ENCODE data around the gene DLG2.

Gene DLG2

GRCh38 chr11:84720706-84721402 lies 906.3 kb downstream of the DLG2 start:
- DNase-seq (ENCODE audit: low read depth, low spot score), result no peak
- Histone ChIP-seq H3K27ac (ENCODE audit: low read length) (no peak overlapping the region), H3K4me1 (ENCODE audit: control insufficient read depth, insufficient read depth, low read length) (no peaks in the 10 kb centered on the region)

GRCh38 chr11:84719935-84720577 lies 907.1 kb downstream of the DLG2 start:
- no peak overlapping the region for H3K27ac ChIP-seq (ENCODE audit: low read length)
- no peaks in the 10 kb centered on the region for H3K36me3 ChIP-seq (ENCODE audit: control insufficient read depth, insufficient read depth, low read length)
- peak overlapping the region; percentile 79; the same call in 1 of the 2 replicates for H3K4me3 ChIP-seq (ENCODE audit: low read length)
- H3K9me3 ChIP-seq (ENCODE audit: control insufficient read depth, insufficient read depth, low read length), result no peaks in the 10 kb centered on the region
- no peaks in the 10 kb centered on the region for H3K4me1 ChIP-seq (ENCODE audit: control insufficient read depth, insufficient read depth, low read length)
- WGBS (ENCODE audit: insufficient coverage, insufficient read length), result no CpG with 5 or more reads among the region's 26 CpGs
- no peak for DNase-seq (ENCODE audit: low read depth, low spot score)
- peaks cover 1% of the 10 kb centered on the region; the same call in 1 of the 2 replicates for H3K27me3 ChIP-seq (ENCODE audit: control insufficient read depth, insufficient read depth, low read length)

More at GRCh38 chr11:84720706-84721402, 906.3 kb downstream of the DLG2 start:
- WGBS (ENCODE audit: insufficient coverage, insufficient read length), result no CpG with 5 or more reads among the region's 29 CpGs
- H3K27me3 ChIP-seq (ENCODE audit: control insufficient read depth, insufficient read depth, low read length), result peaks cover 1% of the 10 kb centered on the region; the same call in 1 of the 2 replicates
- H3K9me3 ChIP-seq (ENCODE audit: control insufficient read depth, insufficient read depth, low read length), result no peaks in the 10 kb centered on the region
- H3K36me3 ChIP-seq (ENCODE audit: control insufficient read depth, insufficient read depth, low read length), result no peaks in the 10 kb centered on the region
- H3K4me3 ChIP-seq (ENCODE audit: low read length), result peak overlapping the region; percentile 79; the same call in 1 of the 2 replicates

- no peak overlapping the region for H3K27ac ChIP-seq (ENCODE audit: low read length)
- peak; percentile 77 for DNase-seq (ENCODE audit: low read depth, low spot score)
- no peaks in the 10 kb centered on the region for H3K9me3 ChIP-seq (ENCODE audit: control insufficient read depth, insufficient read depth, low read length)
- H3K4me3 ChIP-seq (ENCODE audit: low read length), result no peak overlapping the region
- no peaks in the 10 kb centered on the region for H3K4me1 ChIP-seq (ENCODE audit: control insufficient read depth, insufficient read depth, low read length)
- no peaks in the 10 kb centered on the region for H3K36me3 ChIP-seq (ENCODE audit: control insufficient read depth, insufficient read depth, low read length)
- no CpG with 5 or more reads among the region's 1 CpG for WGBS (ENCODE audit: insufficient coverage, insufficient read length)
- H3K27me3 ChIP-seq (ENCODE audit: control insufficient read depth, insufficient read depth, low read length), result peaks cover 1% of the 10 kb centered on the region; the same call in 1 of the 2 replicates
Measured at GRCh38 chr11:84714316-84714780, 912.8 kb downstream of the DLG2 start.

GRCh38 chr11:84691830-84692229 lies 935.3 kb downstream of the DLG2 start:
- Histone ChIP-seq H3K36me3 (ENCODE audit: control insufficient read depth, insufficient read depth, low read length) (no peaks in the 10 kb centered on the region), H3K4me1 (ENCODE audit: control insufficient read depth, insufficient read depth, low read length) (peaks cover 1% of the 10 kb centered on the region; the same call in 1 of the 2 replicates), H3K4me3 (ENCODE audit: low read length) (no peak overlapping the region), H3K27me3 (ENCODE audit: control insufficient read depth, insufficient read depth, low read length) (no peaks in the 10 kb centered on the region), H3K9me3 (ENCODE audit: control insufficient read depth, insufficient read depth, low read length) (no peaks in the 10 kb centered on the region), H3K27ac (ENCODE audit: low read length) (no peak overlapping the region)
- WGBS (ENCODE audit: insufficient coverage, insufficient read length), result no CpG with 5 or more reads among the region's 4 CpGs
- no peak for DNase-seq (ENCODE audit: low read depth, low spot score)

GRCh38 chr11:84687433-84687832 lies 939.7 kb downstream of the DLG2 start:
- no peak for DNase-seq (ENCODE audit: low read depth, low spot score)
- no peaks in the 10 kb centered on the region for H3K9me3 ChIP-seq (ENCODE audit: control insufficient read depth, insufficient read depth, low read length)
- H3K27me3 ChIP-seq (ENCODE audit: control insufficient read depth, insufficient read depth, low read length), result no peaks in the 10 kb centered on the region
- H3K27ac ChIP-seq (ENCODE audit: low read length), result no peak overlapping the region
- no peak overlapping the region for H3K4me3 ChIP-seq (ENCODE audit: low read length)
- H3K36me3 ChIP-seq (ENCODE audit: control insufficient read depth, insufficient read depth, low read length), result no peaks in the 10 kb centered on the region
- H3K4me1 ChIP-seq (ENCODE audit: control insufficient read depth, insufficient read depth, low read length), result peaks cover 1% of the 10 kb centered on the region; the same call in 1 of the 2 replicates

GRCh38 chr11:84686716-84687115 lies 940.4 kb downstream of the DLG2 start:
- no CpG with 5 or more reads among the region's 1 CpG for WGBS (ENCODE audit: insufficient coverage, insufficient read length)
- no peak for DNase-seq (ENCODE audit: low read depth, low spot score)
- no peaks in the 10 kb centered on the region for H3K27me3 ChIP-seq (ENCODE audit: control insufficient read depth, insufficient read depth, low read length)
- no peak overlapping the region for H3K4me3 ChIP-seq (ENCODE audit: low read length)
- H3K9me3 ChIP-seq (ENCODE audit: control insufficient read depth, insufficient read depth, low read length), result no peaks in the 10 kb centered on the region
- H3K27ac ChIP-seq (ENCODE audit: low read length), result no peak overlapping the region
- no peaks in the 10 kb centered on the region for H3K36me3 ChIP-seq (ENCODE audit: control insufficient read depth, insufficient read depth, low read length)
- no peaks in the 10 kb centered on the region; the same call in 1 of the 2 replicates for H3K4me1 ChIP-seq (ENCODE audit: control insufficient read depth, insufficient read depth, low read length)

- Histone ChIP-seq H3K27ac (ENCODE audit: low read length) (no peak overlapping the region), H3K9me3 (ENCODE audit: control insufficient read depth, insufficient read depth, low read length) (no peaks in the 10 kb centered on the region), H3K4me1 (ENCODE audit: control insufficient read depth, insufficient read depth, low read length) (no peaks in the 10 kb centered on the region; the same call in 1 of the 2 replicates), H3K4me3 (ENCODE audit: low read length) (no peak overlapping the region), H3K36me3 (ENCODE audit: control insufficient read depth, insufficient read depth, low read length) (no peaks in the 10 kb centered on the region), H3K27me3 (ENCODE audit: control insufficient read depth, insufficient read depth, low read length) (no peaks in the 10 kb centered on the region)
- no peak for DNase-seq (ENCODE audit: low read depth, low spot score)
- WGBS (ENCODE audit: insufficient coverage, insufficient read length), result no CpG with 5 or more reads among the region's 6 CpGs
Measured at GRCh38 chr11:84685976-84686375, 941.2 kb downstream of the DLG2 start.

GRCh38 chr11:84685149-84685548 lies 942.0 kb downstream of the DLG2 start:
- DNase-seq (ENCODE audit: low read depth, low spot score), result no peak
- Histone ChIP-seq H3K27me3 (ENCODE audit: control insufficient read depth, insufficient read depth, low read length) (no peaks in the 10 kb centered on the region), H3K9me3 (ENCODE audit: control insufficient read depth, insufficient read depth, low read length) (no peaks in the 10 kb centered on the region), H3K36me3 (ENCODE audit: control insufficient read depth, insufficient read depth, low read length) (no peaks in the 10 kb centered on the region), H3K4me3 (ENCODE audit: low read length) (no peak overlapping the region), H3K4me1 (ENCODE audit: control insufficient read depth, insufficient read depth, low read length) (no peaks in the 10 kb centered on the region; the same call in 1 of the 2 replicates), H3K27ac (ENCODE audit: low read length) (no peak overlapping the region)

- no peaks in the 10 kb centered on the region for H3K4me1 ChIP-seq (ENCODE audit: control insufficient read depth, insufficient read depth, low read length)
- no peak overlapping the region for H3K4me3 ChIP-seq (ENCODE audit: low read length)
- H3K9me3 ChIP-seq (ENCODE audit: control insufficient read depth, insufficient read depth, low read length), result no peaks in the 10 kb centered on the region
- H3K36me3 ChIP-seq (ENCODE audit: control insufficient read depth, insufficient read depth, low read length), result no peaks in the 10 kb centered on the region
- no peak for DNase-seq (ENCODE audit: low read depth, low spot score)
- no CpG with 5 or more reads among the region's 2 CpGs for WGBS (ENCODE audit: insufficient coverage, insufficient read length)
- H3K27ac ChIP-seq (ENCODE audit: low read length), result no peak overlapping the region
- H3K27me3 ChIP-seq (ENCODE audit: control insufficient read depth, insufficient read depth, low read length), result no peaks in the 10 kb centered on the region
Measured at GRCh38 chr11:84681456-84681855, 945.7 kb downstream of the DLG2 start.

GRCh38 chr11:84675396-84676025 lies 951.6 kb downstream of the DLG2 start:
- no peaks in the 10 kb centered on the region for H3K9me3 ChIP-seq (ENCODE audit: control insufficient read depth, insufficient read depth, low read length)
- no CpG with 5 or more reads among the region's 5 CpGs for WGBS (ENCODE audit: insufficient coverage, insufficient read length)
- no peak overlapping the region for H3K4me3 ChIP-seq (ENCODE audit: low read length)
- no peaks in the 10 kb centered on the region for H3K27me3 ChIP-seq (ENCODE audit: control insufficient read depth, insufficient read depth, low read length)
- no peak overlapping the region for H3K27ac ChIP-seq (ENCODE audit: low read length)
- DNase-seq (ENCODE audit: low read depth, low spot score), result no peak
- H3K36me3 ChIP-seq (ENCODE audit: control insufficient read depth, insufficient read depth, low read length), result no peaks in the 10 kb centered on the region
- H3K4me1 ChIP-seq (ENCODE audit: control insufficient read depth, insufficient read depth, low read length), result no peaks in the 10 kb centered on the region; the same call in 1 of the 2 replicates

All from iPS DF 6.9 (cell line).